HG03521 (cell line): Measurements from ENCODE around the gene AGO4.
"Not testable (repeated sequence)": the region's sequence is repeated elsewhere in the genome, so short reads cannot be mapped to it uniquely, and the experiment has no call there.

Source experiments
- ATAC-seq: cut with Tn5 transposase; IDR thresholded peaks from one replicate; pipeline ENCODE4 v1.9.1; 2021; ENCODE audit warnings: mild to moderate bottlenecking, moderate library complexity; ENCODE audit not compliant: unreplicated experiment

The AGO4 gene

GRCh38 chr1:35810096-35810881 lies 2.5 kb downstream of the AGO4 start:
- ATAC-seq: no peak

DNA sequence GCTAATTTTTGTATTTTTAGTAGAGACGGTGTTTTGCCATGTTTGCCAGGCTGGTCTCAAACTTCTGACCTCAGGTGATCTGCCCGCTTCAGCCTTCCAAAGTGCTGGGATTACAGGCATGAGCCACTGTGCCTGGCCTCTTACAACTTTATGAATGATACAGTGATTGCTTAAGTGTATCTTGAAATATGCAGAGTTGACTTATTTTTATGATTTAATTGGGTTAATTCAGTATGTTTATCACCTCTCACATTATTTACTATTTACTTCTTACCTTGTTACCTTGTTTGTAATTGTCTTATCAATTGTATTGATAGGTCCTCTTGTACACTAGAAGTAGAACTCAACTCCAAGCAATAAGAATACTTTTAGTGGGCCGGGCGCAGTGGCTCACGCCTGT lies 4.9 kb downstream of the AGO4 start:
- ATAC-seq: not testable (repeated sequence)

GRCh38 chr1:35825255-35825654 lies 17.4 kb downstream of the AGO4 start:
- ATAC-seq: no peak

DNA sequence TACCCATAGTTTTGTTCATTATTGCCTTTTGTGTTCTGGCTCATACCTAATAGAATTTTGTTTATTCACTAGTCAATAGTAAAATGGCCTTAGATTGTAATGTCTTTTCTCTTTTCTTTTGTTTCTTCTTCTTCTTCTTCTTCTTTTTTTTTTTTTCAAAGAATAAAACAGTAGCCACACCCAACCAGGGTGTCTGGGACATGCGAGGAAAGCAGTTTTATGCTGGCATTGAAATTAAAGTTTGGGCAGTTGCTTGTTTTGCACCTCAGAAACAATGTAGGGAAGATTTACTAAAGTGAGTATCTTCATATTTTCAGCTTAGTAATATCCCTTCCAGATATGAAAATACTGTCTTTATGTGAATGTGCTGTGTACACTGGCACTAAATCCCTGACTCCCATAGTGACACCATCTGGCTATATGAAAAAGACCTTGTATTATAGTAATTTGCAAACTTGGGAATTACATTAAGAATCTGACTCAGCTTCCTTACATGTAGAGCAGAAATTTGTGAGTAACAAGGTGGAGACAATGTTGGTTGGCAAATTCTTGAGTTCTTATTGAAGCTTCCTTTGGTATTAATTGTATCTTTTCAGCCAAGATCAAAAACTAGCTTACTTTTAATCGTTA lies 24.6 kb downstream of the AGO4 start:
- ATAC-seq: no peak

- ATAC-seq: no peak
Observed at GRCh38 chr1:35833395-35833794, 25.6 kb downstream of the AGO4 start.

- ATAC-seq: no peak
Observed at GRCh38 chr1:35834218-35834617, 26.4 kb downstream of the AGO4 start.

DNA sequence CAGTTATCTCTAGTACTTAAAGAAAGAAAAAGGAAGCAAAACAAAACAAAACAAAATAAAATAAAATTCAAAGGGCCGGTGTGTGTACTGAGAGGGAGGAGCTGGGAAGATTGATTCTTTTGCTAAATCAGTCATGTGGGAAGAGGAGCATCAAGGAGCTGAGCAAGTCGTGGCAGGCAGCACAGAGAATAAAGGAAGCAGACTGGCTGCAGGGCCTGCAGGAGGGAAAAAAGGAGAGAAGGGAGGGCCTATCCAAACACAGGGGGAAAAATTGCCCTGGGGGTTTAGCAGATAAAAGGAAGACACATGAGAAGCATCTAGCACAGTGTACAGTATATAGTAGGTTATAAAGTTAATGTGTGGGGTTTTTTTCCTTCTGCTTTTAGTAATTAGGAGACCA lies 27.6 kb downstream of the AGO4 start:
- ATAC-seq: no peak

DNA sequence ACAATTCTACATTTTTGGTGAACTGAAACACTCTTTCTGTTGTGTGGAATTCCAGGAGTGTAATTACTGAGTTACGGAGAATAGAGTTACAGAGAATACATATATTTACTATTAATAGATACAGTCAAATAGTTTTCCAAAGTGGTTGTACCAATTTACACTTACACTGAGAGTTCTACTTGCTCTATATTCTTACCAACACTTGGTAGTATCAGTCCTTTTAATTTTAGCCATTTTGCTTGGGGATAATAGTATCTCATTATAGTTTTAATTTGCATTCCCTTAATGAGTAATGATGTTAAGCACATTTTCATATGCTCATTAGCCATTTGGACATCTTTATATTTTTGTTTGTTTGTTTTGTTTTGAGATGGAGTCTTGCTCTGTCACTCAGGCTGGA lies 28.9 kb downstream of the AGO4 start:
- no peak for ATAC-seq

DNA sequence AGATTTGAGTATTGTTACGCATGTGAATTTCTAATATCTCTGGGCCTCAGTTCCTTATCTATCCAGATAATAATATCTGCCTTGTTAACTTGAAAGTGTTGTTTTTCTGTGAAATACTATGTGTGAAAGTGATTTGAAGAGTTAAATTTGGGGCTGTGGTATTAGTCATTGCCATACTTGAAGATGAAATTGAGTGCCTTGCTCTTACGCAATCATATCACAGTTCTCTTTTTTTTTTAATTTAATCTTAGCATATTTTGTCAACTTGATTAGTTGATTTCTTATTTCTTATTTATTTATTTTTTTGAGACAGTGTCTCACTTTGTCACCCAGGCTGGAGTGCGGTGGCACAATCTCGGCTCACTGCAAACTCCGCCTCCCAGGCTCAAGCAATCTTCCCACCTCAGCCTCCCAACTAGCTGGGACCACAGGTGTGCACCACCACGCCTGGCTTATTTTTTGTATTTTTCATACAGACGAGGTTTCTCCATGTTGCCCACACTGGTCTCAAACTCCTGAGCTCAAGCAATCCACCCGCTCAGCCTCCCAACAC lies 31.0 kb downstream of the AGO4 start:
- no peak for ATAC-seq

DNA sequence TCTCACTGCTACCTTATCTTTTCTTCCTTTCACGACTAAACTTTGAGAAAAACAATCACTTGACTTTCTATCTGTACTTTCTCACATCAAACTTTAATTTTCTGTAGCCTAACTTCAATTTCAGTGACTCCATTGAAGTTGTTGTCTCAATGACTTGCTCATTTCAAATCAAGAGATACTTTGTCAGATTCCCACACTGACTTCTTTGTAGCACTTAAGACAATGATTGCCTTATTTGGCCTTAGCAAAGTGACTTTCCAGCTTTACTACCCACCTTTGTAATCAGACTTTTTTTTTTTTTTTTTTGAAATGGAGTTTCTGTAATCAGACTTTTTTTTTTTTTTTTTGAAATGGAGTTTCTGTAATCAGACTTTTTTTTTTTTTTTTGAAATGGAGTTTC lies 37.0 kb downstream of the AGO4 start:
- ATAC-seq: no peak

- no peak for ATAC-seq
Observed at GRCh38 chr1:35845766-35846165, 38.0 kb downstream of the AGO4 start.

DNA sequence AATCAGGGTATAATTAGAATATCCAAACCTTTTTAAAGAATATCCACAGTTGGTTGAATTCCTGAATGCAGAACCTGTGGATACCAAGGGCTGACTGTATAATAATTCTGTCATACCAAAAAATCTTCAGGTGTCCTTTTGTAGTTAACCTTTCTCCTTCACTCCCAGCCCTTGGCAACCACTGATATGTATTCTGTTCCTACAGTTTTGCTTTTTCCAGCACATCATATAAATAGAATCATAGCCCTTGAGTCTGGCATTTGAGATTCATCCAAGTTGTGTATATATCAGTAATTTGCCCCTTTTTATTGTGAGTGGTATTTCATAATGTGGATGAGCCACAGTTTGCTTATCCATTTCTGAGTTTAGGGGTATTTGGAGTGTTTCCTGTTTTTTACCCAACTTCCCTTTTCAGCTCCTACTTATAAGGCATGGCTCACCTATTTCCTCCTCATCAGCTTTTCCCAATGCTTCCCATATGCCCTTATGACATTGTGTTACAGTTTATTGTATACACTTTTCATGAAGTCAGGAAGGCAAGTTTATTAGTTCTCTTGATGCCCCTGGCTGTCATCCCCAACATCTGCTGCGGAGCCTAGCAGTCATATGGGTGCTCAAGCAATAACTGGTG lies 40.2 kb downstream of the AGO4 start:
- no peak for ATAC-seq

DNA sequence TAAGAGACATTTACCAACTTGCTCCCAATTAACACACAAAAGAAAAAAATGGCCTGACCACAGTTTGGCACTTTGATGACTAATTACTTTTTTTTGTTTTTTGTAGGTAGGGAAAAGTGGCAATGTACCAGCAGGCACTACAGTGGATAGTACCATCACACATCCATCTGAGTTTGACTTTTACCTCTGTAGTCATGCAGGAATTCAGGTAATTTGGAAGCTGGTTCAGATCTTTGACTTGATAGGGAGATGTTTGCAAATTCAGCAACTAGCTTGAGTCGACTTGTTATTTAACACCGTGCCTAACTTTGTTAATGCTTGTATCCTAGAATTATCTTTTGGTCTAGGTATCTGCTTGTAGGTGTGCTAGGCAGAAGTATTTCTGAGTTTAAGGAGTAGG lies 42.2 kb downstream of the AGO4 start:
- no peak for ATAC-seq

DNA sequence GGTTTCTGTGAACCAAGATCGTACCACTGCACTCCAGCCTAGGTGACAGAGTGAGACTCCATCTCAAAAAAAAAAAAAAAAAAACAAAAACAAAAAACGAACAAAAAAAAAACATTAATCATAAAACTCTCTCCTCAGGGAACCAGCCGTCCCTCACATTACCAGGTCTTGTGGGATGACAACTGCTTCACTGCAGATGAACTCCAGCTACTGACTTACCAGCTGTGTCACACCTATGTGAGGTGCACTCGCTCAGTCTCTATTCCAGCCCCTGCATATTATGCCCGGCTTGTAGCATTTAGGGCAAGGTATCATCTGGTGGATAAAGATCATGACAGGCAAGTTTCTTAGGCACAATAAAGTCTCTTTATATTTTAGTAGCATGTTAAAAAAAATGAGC lies 42.9 kb downstream of the AGO4 start:
- no peak for ATAC-seq

DNA sequence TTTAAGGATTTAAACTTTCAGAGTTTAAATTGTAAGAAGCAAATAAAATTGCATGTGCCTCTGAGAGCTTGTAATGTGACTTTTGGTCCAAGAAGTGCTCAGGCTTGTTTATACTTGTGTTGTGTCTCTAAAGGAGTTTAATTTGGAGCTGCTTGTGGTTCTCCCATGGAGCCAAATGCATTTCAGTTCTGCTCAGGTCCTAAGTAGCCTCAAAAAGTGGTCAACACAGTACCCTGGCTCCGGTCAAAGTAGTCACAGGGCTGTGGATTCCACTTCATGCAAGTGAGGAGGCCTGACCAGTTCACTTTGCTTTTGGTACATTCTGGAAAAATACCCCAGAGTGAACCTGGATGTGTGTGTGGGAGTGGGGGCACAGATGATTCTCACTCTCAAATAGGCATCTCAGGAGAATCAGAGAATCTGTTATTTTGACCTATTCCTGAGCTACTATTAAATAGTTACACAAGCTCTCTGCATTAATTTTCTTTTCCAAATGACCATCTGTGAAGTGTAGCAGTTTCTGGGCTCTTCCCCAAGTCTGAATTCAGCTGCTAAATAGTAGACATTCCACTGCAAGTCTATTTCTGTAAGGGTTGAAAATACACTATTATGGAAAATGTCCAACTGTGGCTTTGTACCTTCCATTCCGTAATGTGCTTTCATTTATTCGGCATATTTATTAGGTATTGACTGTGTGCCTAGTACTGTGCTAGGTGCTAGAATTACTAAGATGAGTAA lies 43.5 kb downstream of the AGO4 start:
- no peak for ATAC-seq

DNA sequence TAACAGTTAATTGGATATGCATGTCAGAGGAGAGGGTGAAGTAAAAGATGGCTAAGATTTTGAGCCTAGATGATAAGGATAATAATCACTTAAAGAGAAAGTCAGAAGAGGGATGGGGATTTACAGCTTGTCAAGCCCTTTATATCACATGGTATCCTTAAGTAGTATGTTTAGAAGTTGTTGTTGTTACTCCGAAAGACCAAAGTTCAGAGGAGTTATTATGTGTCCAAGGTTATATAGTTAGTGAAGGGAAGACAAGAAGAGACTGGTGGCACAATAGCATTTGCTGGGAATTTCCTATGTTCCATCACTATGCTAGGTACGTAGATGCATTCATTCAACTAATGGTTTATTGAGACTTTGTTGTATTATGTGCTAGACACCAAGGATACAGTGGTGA lies 44.4 kb downstream of the AGO4 start:
- ATAC-seq: no peak

- no peak for ATAC-seq
Observed at GRCh38 chr1:35854989-35855700, 47.3 kb downstream of the AGO4 start.

GRCh38 chr1:35856964-35857363 lies 49.1 kb downstream of the AGO4 start:
- no peak for ATAC-seq

- ATAC-seq: no peak
Observed at GRCh38 chr1:35857830-35858229, 50.0 kb downstream of the AGO4 start.

- no peak for ATAC-seq
Observed at GRCh38 chr1:35860696-35861095, 52.9 kb downstream of the AGO4 start.

GRCh38 chr1:35863136-35863535 lies 55.3 kb downstream of the AGO4 start:
- no peak for ATAC-seq
